Mesendoderm (in vitro differentiated cells): ENCODE measurements around the gene PIK3AP1.
"Not testable (repeated sequence)": the region's sequence is repeated elsewhere in the genome, so short reads cannot be mapped to it uniquely, and the experiment has no call there.

Experiments used
- DNase-seq: peaks from one replicate; pipeline ENCODE4 v3.0.0; 2013
- H2AK5ac ChIP-seq: 2 replicates; pipeline ENCODE4 v1.6.1; 2013; ENCODE audit warnings: low read length, inconsistent platforms
- H2BK120ac ChIP-seq: 2 replicates; pipeline ENCODE4 v1.6.1; 2013; ENCODE audit warnings: low read depth, mild to moderate bottlenecking, low read length, moderate library complexity, mixed read lengths
- H2BK15ac ChIP-seq: replicated peaks from 2 replicates; pipeline ENCODE4 v1.6.1; 2013; ENCODE audit warnings: low read depth, mild to moderate bottlenecking, moderate library complexity
- H2BK5ac ChIP-seq: 2 replicates; pipeline ENCODE4 v1.6.1; 2013; ENCODE audit warnings: low read length, inconsistent platforms
- H3K18ac ChIP-seq: 2 replicates; pipeline ENCODE4 v1.6.1; 2013; ENCODE audit warnings: mild to moderate bottlenecking, low read length, mixed read lengths
- H3K23ac ChIP-seq: one replicate; pipeline ENCODE4 v1.6.1; 2013; ENCODE audit warnings: low read length
- H3K27ac ChIP-seq: 2 replicates; pipeline ENCODE4 v1.5.1; 2013; ENCODE audit warnings: low read depth, mild to moderate bottlenecking, inconsistent platforms, low read length, moderate library complexity
- H3K27me3 ChIP-seq: 2 replicates; pipeline ENCODE4 v1.6.1; 2013; ENCODE audit warnings: low read length, control low read depth, mild to moderate bottlenecking, inconsistent platforms; ENCODE audit not compliant: insufficient read depth, poor library complexity
- H3K36me3 ChIP-seq: 2 replicates; pipeline ENCODE4 v1.6.1; 2013; ENCODE audit warnings: low read length, inconsistent platforms; ENCODE audit not compliant: control insufficient read depth, insufficient read depth
- H3K4ac ChIP-seq: one replicate; pipeline ENCODE4 v1.6.1; 2013; ENCODE audit warnings: low read depth, mild to moderate bottlenecking, low read length, moderate library complexity
- H3K4me1 ChIP-seq: 2 replicates; pipeline ENCODE4 v1.6.1; 2013; ENCODE audit warnings: low read depth, low read length, inconsistent platforms; ENCODE audit not compliant: control insufficient read depth
- H3K4me2 ChIP-seq: 2 replicates; pipeline ENCODE4 v1.6.1; 2013; ENCODE audit warnings: low read length
- H3K4me3 ChIP-seq: 2 replicates; pipeline ENCODE4 v1.5.1; 2013; ENCODE audit warnings: mild to moderate bottlenecking, low read length
- H3K56ac ChIP-seq: one replicate; pipeline ENCODE4 v1.6.1; 2013; ENCODE audit warnings: low read length
- H3K79me1 ChIP-seq: 2 replicates; pipeline ENCODE4 v1.6.1; 2013; ENCODE audit warnings: low read length, inconsistent platforms
- H3K79me2 ChIP-seq: 2 replicates; pipeline ENCODE4 v1.6.1; 2013; ENCODE audit warnings: mild to moderate bottlenecking, low read length; ENCODE audit not compliant: control insufficient read depth, insufficient read depth
- H3K9ac ChIP-seq: 2 replicates; pipeline ENCODE4 v1.6.1; 2013; ENCODE audit warnings: low read length, inconsistent platforms
- H4K5ac ChIP-seq: one replicate; pipeline ENCODE4 v1.6.1; 2013; ENCODE audit warnings: low read length
- H4K8ac ChIP-seq: one replicate; pipeline ENCODE4 v1.6.1; 2013; ENCODE audit warnings: low read depth, mild to moderate bottlenecking, control low read depth, low read length, moderate library complexity
- WGBS: extraction: QIAGEN DNeasy Blood & Tissue Kit; methylation state at CpG from one replicate; pipeline ENCODE4 v1.1.7; 2013; ENCODE audit warnings: low lambda C conversion rate, missing lambda C conversion rate; ENCODE audit not compliant: insufficient coverage; ENCODE audit errors: extremely low coverage; 5-methylcytosine and 5-hydroxymethylcytosine counted together

Gene PIK3AP1

DNA sequence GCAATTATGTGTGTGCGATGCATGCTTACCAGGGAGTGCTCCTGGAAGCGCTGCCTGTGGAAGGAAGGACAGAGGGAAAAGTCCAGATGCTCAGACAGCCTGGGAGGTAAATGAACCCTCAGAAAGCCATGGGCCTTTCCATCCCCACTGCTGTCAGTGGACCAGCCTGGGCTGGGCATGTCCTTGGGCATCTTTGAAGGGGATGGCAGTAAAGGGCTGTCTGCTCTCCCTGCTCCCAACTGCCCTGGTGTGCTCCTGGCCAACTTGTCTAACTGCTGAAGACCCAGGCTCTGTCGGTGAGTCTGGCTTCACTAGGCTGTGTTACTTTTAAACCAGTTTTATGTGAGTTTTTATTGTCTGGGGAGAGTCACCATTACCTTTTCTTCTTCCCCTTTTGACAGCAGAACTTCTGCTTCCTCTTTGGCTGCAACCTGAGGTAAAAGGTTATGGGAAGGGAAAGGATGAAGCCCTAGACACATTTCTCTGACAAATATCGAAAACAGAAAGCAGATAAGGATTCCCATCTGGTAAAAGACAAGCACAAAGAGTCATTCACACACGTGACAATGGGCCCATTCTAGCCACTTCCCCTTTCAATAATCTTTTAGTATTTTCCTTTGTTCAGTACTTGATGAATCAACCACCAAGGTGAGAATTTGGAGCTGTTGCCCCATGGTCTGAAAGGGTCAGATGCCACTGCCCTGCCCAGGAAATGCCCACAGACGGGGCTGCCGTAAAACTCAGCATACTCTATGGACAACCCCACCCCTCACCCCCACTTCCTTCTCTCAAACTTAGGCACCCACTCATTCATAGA, 27.6 kb upstream of the PIK3AP1 start:
- WGBS = no CpG with 5 or more reads among the region's 7 CpGs
- H3K23ac ChIP-seq = no peak overlapping the region
- no peak overlapping the region for H4K8ac ChIP-seq
- H3K9ac ChIP-seq = no peak overlapping the region
- no peaks in the 10 kb centered on the region for H3K4me1 ChIP-seq
- H3K4ac ChIP-seq = no peak overlapping the region
- no peak overlapping the region for H3K4me3 ChIP-seq
- no peaks in the 10 kb centered on the region for H3K79me1 ChIP-seq
- H2BK120ac ChIP-seq = no peak overlapping the region
- H2BK5ac ChIP-seq = no peak overlapping the region
- no peaks in the 10 kb centered on the region for H3K27me3 ChIP-seq
- no peaks in the 10 kb centered on the region for H3K36me3 ChIP-seq
- DNase-seq = no peak
- H2AK5ac ChIP-seq = no peak overlapping the region
- H3K56ac ChIP-seq = no peak overlapping the region
- no peaks in the 10 kb centered on the region for H3K79me2 ChIP-seq
- H2BK15ac ChIP-seq = no peak overlapping the region
- H3K27ac ChIP-seq = no peak overlapping the region
- no peak overlapping the region for H3K4me2 ChIP-seq
- H3K18ac ChIP-seq = no peak overlapping the region
- H4K5ac ChIP-seq = no peak overlapping the region

DNA sequence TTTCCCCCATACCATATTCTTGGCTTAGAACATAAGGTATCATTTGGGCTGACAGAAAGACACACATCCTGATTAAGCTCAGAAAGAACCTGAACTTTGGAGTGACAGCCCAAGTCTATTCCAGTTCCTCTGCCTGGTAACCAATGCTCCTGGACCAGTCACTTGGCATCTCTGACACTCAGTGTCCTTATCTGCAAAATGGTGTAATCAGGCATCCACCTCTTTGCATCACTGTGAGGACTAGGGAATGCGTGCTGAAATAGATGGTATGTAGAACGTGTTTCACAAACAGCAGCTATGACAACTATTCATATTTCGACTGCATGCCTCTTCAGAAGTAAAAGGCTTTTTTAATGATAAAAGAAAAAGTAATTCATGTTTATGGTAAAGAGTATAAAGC, 26.2 kb upstream of the PIK3AP1 start:
- no peaks in the 10 kb centered on the region for H3K79me2 ChIP-seq
- H3K27me3 ChIP-seq = no peaks in the 10 kb centered on the region
- no CpG with 5 or more reads among the region's 3 CpGs for WGBS
- H3K56ac ChIP-seq = no peak overlapping the region
- H3K18ac ChIP-seq = no peak overlapping the region
- no peak overlapping the region for H3K4me2 ChIP-seq
- H3K4me3 ChIP-seq = no peak overlapping the region
- H4K8ac ChIP-seq = no peak overlapping the region
- H3K36me3 ChIP-seq = no peaks in the 10 kb centered on the region
- no peak overlapping the region for H3K27ac ChIP-seq
- H2AK5ac ChIP-seq = no peak overlapping the region
- H3K23ac ChIP-seq = no peak overlapping the region
- H3K79me1 ChIP-seq = no peaks in the 10 kb centered on the region
- no peaks in the 10 kb centered on the region for H3K4me1 ChIP-seq
- H2BK120ac ChIP-seq = no peak overlapping the region
- no peak overlapping the region for H3K4ac ChIP-seq
- DNase-seq = no peak
- H3K9ac ChIP-seq = no peak overlapping the region
- no peak overlapping the region for H4K5ac ChIP-seq
- H2BK5ac ChIP-seq = no peak overlapping the region
- H2BK15ac ChIP-seq = no peak overlapping the region

DNA sequence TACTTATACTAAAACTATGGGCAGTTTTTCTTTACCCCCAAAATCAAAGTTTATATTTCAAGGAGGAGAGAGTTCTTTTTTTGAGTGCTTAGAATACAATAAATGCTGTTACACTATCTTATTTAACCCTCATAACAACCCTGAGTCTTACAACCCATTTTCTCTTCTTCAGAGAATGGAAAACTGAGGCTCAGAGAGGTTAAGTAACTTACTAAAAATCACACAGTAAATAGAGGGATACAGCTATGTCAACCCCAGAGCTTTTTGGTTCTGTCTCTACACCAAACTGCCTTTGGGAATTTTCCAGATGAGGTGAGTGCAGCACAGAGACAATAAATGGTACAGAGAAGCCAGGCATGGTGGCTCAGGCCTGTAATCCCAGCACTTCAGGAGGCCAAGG, 25.6 kb upstream of the PIK3AP1 start:
- H3K23ac ChIP-seq = no peak overlapping the region
- H3K56ac ChIP-seq = no peak overlapping the region
- H3K9ac ChIP-seq = no peak overlapping the region
- no peak overlapping the region for H2BK15ac ChIP-seq
- H3K4me3 ChIP-seq = no peak overlapping the region
- no peak overlapping the region for H2AK5ac ChIP-seq
- no peaks in the 10 kb centered on the region for H3K4me1 ChIP-seq
- DNase-seq = no peak
- no peaks in the 10 kb centered on the region for H3K79me2 ChIP-seq
- H3K79me1 ChIP-seq = no peaks in the 10 kb centered on the region
- H3K18ac ChIP-seq = no peak overlapping the region
- H3K27me3 ChIP-seq = no peaks in the 10 kb centered on the region
- H2BK5ac ChIP-seq = no peak overlapping the region
- H3K4me2 ChIP-seq = no peak overlapping the region
- no peak overlapping the region for H4K5ac ChIP-seq
- H3K4ac ChIP-seq = no peak overlapping the region
- H4K8ac ChIP-seq = no peak overlapping the region
- H2BK120ac ChIP-seq = no peak overlapping the region
- H3K36me3 ChIP-seq = no peaks in the 10 kb centered on the region
- H3K27ac ChIP-seq = no peak overlapping the region

- peak; percentile 54 for DNase-seq
- Histone ChIP-seq H3K27me3 (no peaks in the 10 kb centered on the region), H2BK5ac (no peak overlapping the region), H3K9ac (no peak overlapping the region), H3K36me3 (no peaks in the 10 kb centered on the region), H3K27ac (no peak overlapping the region), H3K18ac (no peak overlapping the region), H2BK15ac (no peak overlapping the region), H3K4ac (no peak overlapping the region), H3K79me2 (no peaks in the 10 kb centered on the region), H3K56ac (no peak overlapping the region), H4K5ac (no peak overlapping the region), H3K79me1 (no peaks in the 10 kb centered on the region), H3K23ac (no peak overlapping the region), H3K4me1 (no peaks in the 10 kb centered on the region), H3K4me3 (no peak overlapping the region), H4K8ac (no peak overlapping the region), H2BK120ac (no peak overlapping the region), H2AK5ac (no peak overlapping the region), H3K4me2 (no peak overlapping the region)
- no CpG with 5 or more reads among the region's 7 CpGs for WGBS
These were observed 23.8 kb upstream of the PIK3AP1 start for GRCh38 chr10:96743988-96744585.

DNA sequence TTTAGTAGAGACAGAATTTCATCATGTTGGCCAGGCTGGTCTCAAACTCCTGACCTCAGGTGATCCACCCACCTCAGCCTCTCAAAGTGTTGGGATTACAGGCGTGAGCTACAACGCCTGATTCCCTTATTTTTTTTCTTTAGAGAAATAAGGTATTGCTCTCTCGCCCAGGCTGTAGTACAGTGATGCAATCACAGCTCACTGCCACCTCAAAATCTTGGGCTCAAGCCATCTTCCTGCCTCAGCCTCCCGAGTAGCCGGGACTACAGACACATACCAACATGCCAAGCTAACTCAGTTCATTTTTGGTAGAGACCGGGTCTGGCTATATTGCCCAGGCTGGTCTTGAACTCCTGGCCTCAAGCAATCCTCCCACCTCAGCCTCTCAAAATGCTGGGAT, 21.2 kb upstream of the PIK3AP1 start:
- H3K4me2 ChIP-seq, H3K23ac ChIP-seq, H2BK120ac ChIP-seq, H2BK5ac ChIP-seq, H3K36me3 ChIP-seq, H3K9ac ChIP-seq, DNase-seq, H3K27me3 ChIP-seq, H3K4me1 ChIP-seq, H3K4me3 ChIP-seq, H3K4ac ChIP-seq, H4K8ac ChIP-seq, H3K18ac ChIP-seq, H3K79me1 ChIP-seq, H4K5ac ChIP-seq, H2AK5ac ChIP-seq, H2BK15ac ChIP-seq, H3K27ac ChIP-seq, H3K56ac ChIP-seq, H3K79me2 ChIP-seq: not testable (repeated sequence)
- no CpG with 5 or more reads among the region's 6 CpGs for WGBS
